ENCODE data around the gene NEMP2. TPM values are rescaled to one million over a fixed set of nuclear protein-coding genes. Genes with fewer than 3 reads are reported as not detected.

The NEMP2 gene
- polyA plus RNA-seq, 1 donor (not counting 4 experiments of a cell fraction or from before 2014, with no cell fraction given), result 2.1 TPM

DNA sequence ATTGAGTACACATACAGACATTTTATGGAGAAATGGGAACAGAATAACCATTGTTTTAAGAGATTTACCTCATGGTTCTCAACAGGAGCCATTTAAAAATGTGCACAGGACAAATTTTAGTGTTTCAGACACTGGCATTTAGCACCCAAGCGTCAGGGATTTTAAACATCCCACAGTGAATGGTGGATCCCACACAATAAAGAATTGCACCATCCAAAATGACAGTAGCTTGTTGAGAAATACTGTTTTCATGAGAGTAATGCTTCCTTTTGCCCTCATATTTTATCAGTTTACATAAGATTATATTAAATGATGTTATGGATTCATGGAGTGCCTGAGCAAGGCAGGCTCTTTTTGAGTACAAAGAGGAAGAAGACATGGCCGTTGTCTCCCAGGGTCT is 72.3 kb downstream of the NEMP2 start:
- dilution Hi-C loops (cut with MboI; ENCODE audit: extremely low pct_ligation_motif_present, low sequenced_read_pairs), result no loop called here
- no peaks in the 10 kb centered on the region for H3K79me2 ChIP-seq (ENCODE audit: control insufficient read depth, insufficient read depth, low read length)
- no peak overlapping the region for H3K9ac ChIP-seq (ENCODE audit: control insufficient read depth, extremely low read depth, insufficient read depth, low read length)
- no peaks in the 10 kb centered on the region for H3K4me1 ChIP-seq (ENCODE audit: control insufficient read depth, extremely low read depth, insufficient read depth, low read length)
- H3K9me1 ChIP-seq (ENCODE audit: control insufficient read depth, extremely low read depth, insufficient read depth, low read length), result no peaks in the 10 kb centered on the region
- no peak for TF ChIP-seq EZH2 (IDR thresholded peaks at IDR 0.05; ENCODE audit: low read length)
- TF ChIP-seq, protein P1, sequence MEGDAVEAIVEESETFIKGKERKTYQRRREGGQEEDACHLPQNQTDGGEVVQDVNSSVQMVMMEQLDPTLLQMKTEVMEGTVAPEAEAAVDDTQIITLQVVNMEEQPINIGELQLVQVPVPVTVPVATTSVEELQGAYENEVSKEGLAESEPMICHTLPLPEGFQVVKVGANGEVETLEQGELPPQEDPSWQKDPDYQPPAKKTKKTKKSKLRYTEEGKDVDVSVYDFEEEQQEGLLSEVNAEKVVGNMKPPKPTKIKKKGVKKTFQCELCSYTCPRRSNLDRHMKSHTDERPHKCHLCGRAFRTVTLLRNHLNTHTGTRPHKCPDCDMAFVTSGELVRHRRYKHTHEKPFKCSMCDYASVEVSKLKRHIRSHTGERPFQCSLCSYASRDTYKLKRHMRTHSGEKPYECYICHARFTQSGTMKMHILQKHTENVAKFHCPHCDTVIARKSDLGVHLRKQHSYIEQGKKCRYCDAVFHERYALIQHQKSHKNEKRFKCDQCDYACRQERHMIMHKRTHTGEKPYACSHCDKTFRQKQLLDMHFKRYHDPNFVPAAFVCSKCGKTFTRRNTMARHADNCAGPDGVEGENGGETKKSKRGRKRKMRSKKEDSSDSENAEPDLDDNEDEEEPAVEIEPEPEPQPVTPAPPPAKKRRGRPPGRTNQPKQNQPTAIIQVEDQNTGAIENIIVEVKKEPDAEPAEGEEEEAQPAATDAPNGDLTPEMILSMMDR (optimal IDR thresholded peaks at IDR 0.05 in 1 of 3, IDR thresholded peaks at IDR 0.05 in 1 of 3, conservative IDR thresholded peaks at IDR 0.05 in 1 of 3; ENCODE audit: extremely low read depth in 1 of 3, insufficient read depth in 2 of 3, low read length in 3 of 3), result no peak
- no peaks in the 10 kb centered on the region for H4K20me1 ChIP-seq (ENCODE audit: control insufficient read depth, extremely low read depth, insufficient read depth, low read length)
- no peaks in the 10 kb centered on the region for H3K9me3 ChIP-seq (ENCODE audit: control insufficient read depth, low read depth, low read length)
- H3K4me2 ChIP-seq (ENCODE audit: control insufficient read depth, extremely low read depth, insufficient read depth, low read depth, low read length), result no peak overlapping the region
- H3K4me3 ChIP-seq (ENCODE audit: control insufficient read depth in 2 of 3, extremely low read depth in 1 of 3, insufficient read depth in 2 of 3, low read depth in 1 of 3, low read length in 3 of 3), result no peak overlapping the region
- H3K27me3 ChIP-seq (ENCODE audit: control insufficient read depth, extremely low read depth, insufficient read depth, low read length), result no peaks in the 10 kb centered on the region
- H2AFZ ChIP-seq (ENCODE audit: control insufficient read depth, low read length), result no peak overlapping the region
- H3K27ac ChIP-seq (ENCODE audit: control insufficient read depth, insufficient read depth, low read length), result no peak overlapping the region
- FAIRE-seq, result no peak
- H3K36me3 ChIP-seq (ENCODE audit: control insufficient read depth in 2 of 2, extremely low read depth in 1 of 2, insufficient read depth in 2 of 2, low read length in 2 of 2), result no peaks in the 10 kb centered on the region
- no peak for DNase-seq (ENCODE audit: low read depth, low spot score)

DNA sequence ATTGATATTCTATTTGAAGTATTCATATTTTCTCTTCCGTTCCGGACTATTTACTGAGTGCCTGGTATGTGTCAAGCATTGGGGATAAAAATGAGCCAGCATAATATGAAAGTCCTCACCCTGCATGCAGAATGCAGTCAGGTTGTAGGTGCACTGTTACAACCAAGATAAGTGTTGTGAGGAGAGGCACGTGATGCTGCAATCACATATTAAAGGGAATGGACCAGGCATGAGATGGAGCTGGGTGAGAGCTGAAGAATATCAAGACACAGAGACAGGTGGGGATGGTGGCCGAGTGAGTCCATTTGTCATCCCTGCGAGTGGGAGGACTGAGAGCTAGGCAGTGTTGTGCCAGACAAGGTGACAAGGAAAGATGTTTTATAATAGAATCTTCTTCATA is 74.0 kb downstream of the NEMP2 start:
- no peak for DNase-seq (ENCODE audit: low read depth, low spot score)
- no peaks in the 10 kb centered on the region for H4K20me1 ChIP-seq (ENCODE audit: control insufficient read depth, extremely low read depth, insufficient read depth, low read length)
- H3K79me2 ChIP-seq (ENCODE audit: control insufficient read depth, insufficient read depth, low read length), result no peaks in the 10 kb centered on the region
- no peak overlapping the region for H2AFZ ChIP-seq (ENCODE audit: control insufficient read depth, low read length)
- TF ChIP-seq, protein P1 (optimal IDR thresholded peaks at IDR 0.05 in 1 of 3, IDR thresholded peaks at IDR 0.05 in 1 of 3, conservative IDR thresholded peaks at IDR 0.05 in 1 of 3; ENCODE audit: extremely low read depth in 1 of 3, insufficient read depth in 2 of 3, low read length in 3 of 3), result no peak
- TF ChIP-seq EZH2 (IDR thresholded peaks at IDR 0.05; ENCODE audit: low read length), result no peak
- H3K9me3 ChIP-seq (ENCODE audit: control insufficient read depth, low read depth, low read length), result no peaks in the 10 kb centered on the region
- H3K4me1 ChIP-seq (ENCODE audit: control insufficient read depth, extremely low read depth, insufficient read depth, low read length), result no peaks in the 10 kb centered on the region
- no peaks in the 10 kb centered on the region for H3K9me1 ChIP-seq (ENCODE audit: control insufficient read depth, extremely low read depth, insufficient read depth, low read length)
- dilution Hi-C loops (cut with MboI; ENCODE audit: extremely low pct_ligation_motif_present, low sequenced_read_pairs), result no loop called here
- H3K27ac ChIP-seq (ENCODE audit: control insufficient read depth, insufficient read depth, low read length), result no peak overlapping the region
- no peak for FAIRE-seq
- no peak overlapping the region for H3K9ac ChIP-seq (ENCODE audit: control insufficient read depth, extremely low read depth, insufficient read depth, low read length)
- H3K4me2 ChIP-seq (ENCODE audit: control insufficient read depth, extremely low read depth, insufficient read depth, low read depth, low read length), result no peak overlapping the region
- H3K4me3 ChIP-seq (ENCODE audit: control insufficient read depth in 2 of 3, extremely low read depth in 1 of 3, insufficient read depth in 2 of 3, low read depth in 1 of 3, low read length in 3 of 3), result no peak overlapping the region
- no peaks in the 10 kb centered on the region for H3K27me3 ChIP-seq (ENCODE audit: control insufficient read depth, extremely low read depth, insufficient read depth, low read length)
- H3K36me3 ChIP-seq (ENCODE audit: control insufficient read depth in 2 of 2, extremely low read depth in 1 of 2, insufficient read depth in 2 of 2, low read length in 2 of 2), result peaks cover 0 to 2% of the 10 kb centered on the region in 2 experiments
